GM19240 (cell line): ENCODE data around the gene CPPED1.

Experiments used
- DNase-seq: peaks from one replicate; pipeline ENCODE4 v3.0.0; 2011; ENCODE audit warnings: low spot score; ENCODE audit not compliant: insufficient read length

CPPED1 gene

GRCh38 chr16:12609937-12610699 lies 193.6 kb downstream of the CPPED1 start:
- no peak for DNase-seq
